ENCODE data around the gene CORIN. TPM values are rescaled to one million over a fixed set of nuclear protein-coding genes. Genes with fewer than 3 reads are reported as not detected.
A peak's percentile ranks its signal among the peaks of the same experiment; 100 is the strongest.
"Not testable (repeated sequence)": the region's sequence is repeated elsewhere in the genome, so short reads cannot be mapped to it uniquely, and the experiment has no call there.

The CORIN gene
- polyA plus RNA-seq, 4 donors, result 0.04 to 0.16 TPM; not detected in 2

DNA sequence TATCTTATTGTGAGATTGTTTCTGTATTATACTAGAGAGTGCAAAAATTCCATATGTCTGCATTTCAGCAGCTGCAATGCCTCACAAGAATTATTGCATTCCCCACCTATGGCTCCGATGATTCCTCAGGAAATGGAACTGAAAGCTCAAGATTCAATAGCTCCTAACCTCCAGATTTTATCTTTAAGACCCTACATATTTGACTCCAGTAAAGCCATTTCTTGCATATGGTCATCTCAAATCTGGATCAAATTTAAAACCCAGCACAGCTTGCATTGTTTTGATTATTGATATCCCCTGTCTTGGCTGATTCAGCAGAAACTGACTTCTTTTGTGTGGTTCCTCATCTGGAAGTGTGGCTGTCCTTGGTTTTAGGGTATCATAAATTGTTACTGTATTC, 142.6 kb downstream of the CORIN start:
- FAIRE-seq (no peak), DNase-seq (no peak)
- Histone ChIP-seq H3K4me1 (ENCODE audit: control insufficient read depth in 3 of 3, insufficient read depth in 2 of 3, low read depth in 1 of 3, low read length in 2 of 3) (no peaks in the 10 kb centered on the region), H3K27ac (ENCODE audit: low read depth in 1 of 3, low read length in 2 of 3) (no peak overlapping the region), H3K4me3 (ENCODE audit: low read depth in 1 of 3, low read length in 3 of 3) (no peak overlapping the region), H3K27me3 (ENCODE audit: control insufficient read depth in 3 of 3, insufficient read depth in 3 of 3, low read length in 3 of 3) (peaks cover 0 to 8% (median 2%) of the 10 kb centered on the region in 3 donors), H3K9me3 (ENCODE audit: control insufficient read depth in 2 of 2, insufficient read depth in 1 of 2, low read depth in 1 of 2, low read length in 1 of 2) (no peaks in the 10 kb centered on the region), H3K36me3 (ENCODE audit: control insufficient read depth in 3 of 3, insufficient read depth in 2 of 3, low read depth in 1 of 3, low read length in 3 of 3) (no peaks in the 10 kb centered on the region)
- 78 to 88% (median 84%) methylated on average over 1 of the region's 1 CpG for WGBS, 3 donors

DNA sequence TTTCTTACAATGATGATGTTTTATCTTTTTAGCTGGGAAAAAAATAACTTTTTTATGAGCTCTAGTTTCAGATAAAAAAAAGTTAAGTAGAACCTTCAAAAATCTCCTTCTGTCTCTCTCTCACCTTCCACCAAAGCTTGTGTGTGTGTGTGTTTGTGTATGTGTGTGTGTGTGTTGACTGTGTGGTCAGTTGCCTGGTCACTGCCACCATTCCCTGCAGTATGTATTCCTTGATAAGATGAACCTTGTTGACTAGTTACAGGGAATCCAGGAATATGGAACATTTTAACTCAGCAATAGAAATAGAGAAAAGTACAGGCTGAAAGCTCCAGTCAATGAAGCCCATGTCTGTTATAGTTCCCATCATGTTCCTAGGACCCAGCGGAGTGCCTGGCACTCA, 143.5 kb downstream of the CORIN start:
- Histone ChIP-seq H3K9me3 (ENCODE audit: control insufficient read depth in 2 of 2, insufficient read depth in 1 of 2, low read depth in 1 of 2, low read length in 1 of 2) (no peaks in the 10 kb centered on the region), H3K27ac (ENCODE audit: low read depth in 1 of 3, low read length in 2 of 3) (no peak overlapping the region), H3K4me1 (ENCODE audit: control insufficient read depth in 3 of 3, insufficient read depth in 2 of 3, low read depth in 1 of 3, low read length in 2 of 3) (no peaks in the 10 kb centered on the region), H3K36me3 (ENCODE audit: control insufficient read depth in 3 of 3, insufficient read depth in 2 of 3, low read depth in 1 of 3, low read length in 3 of 3) (no peaks in the 10 kb centered on the region), H3K4me3 (ENCODE audit: low read depth in 1 of 3, low read length in 3 of 3) (no peak overlapping the region), H3K27me3 (ENCODE audit: control insufficient read depth in 3 of 3, insufficient read depth in 3 of 3, low read length in 3 of 3) (peaks cover 0 to 8% (median 2%) of the 10 kb centered on the region in 3 donors)
- no peak for DNase-seq
- FAIRE-seq, result no peak
- 85 to 95% (median 95%) methylated on average over 1 of the region's 1 CpG for WGBS, 3 donors

DNA sequence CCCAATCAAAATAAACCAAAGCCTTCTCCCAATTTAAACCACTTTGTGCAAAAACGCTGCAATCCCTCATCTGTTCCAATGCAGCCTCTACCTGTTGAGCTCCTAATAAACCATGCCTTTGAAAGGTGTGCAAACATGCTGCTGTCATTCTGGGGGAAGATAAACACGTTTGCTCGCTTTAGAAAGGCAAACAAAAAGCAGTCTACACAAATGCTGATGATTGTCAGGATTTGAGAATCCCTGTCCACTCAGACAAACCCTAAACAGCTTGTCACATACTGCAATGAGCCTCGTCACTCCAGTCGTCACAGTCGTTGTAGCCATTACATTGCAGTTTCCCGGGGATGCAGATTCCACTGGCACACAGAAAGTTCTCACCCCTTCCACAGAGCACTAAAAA, 145.2 kb downstream of the CORIN start:
- no peak overlapping the region for H3K27ac ChIP-seq (ENCODE audit: low read depth in 1 of 3, low read length in 2 of 3)

DNA sequence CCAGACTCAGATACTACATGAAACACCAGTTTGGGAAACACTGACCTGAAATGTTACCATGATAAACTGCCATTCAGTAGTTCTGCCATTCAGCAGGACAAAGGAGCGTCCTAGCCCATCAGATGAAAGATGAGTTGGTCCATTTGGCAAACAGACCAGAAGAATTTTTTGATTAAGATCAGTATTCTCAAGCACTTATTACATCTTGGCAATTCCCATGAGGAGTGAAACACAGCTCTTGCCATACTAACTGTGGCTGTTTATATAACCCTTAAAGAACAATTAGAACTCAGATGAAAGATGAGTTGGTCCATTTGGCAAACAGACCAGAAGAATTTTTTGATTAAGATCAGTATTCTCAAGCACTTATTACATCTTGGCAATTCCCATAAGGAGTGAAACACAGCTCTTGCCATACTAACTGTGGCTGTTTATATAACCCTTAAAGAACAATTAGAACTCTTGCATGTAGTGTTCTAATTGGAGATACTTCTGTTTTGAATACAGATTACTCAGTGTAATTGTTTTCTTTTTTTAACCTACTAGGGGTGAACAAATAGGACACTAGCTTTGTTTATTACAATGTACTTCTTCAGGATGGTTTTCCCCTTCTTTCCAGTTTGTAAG, 146.0 kb downstream of the CORIN start:
- not testable (repeated sequence) for H3K27ac ChIP-seq (ENCODE audit: low read depth in 1 of 3, low read length in 2 of 3); H3K36me3 ChIP-seq (ENCODE audit: control insufficient read depth in 3 of 3, insufficient read depth in 2 of 3, low read depth in 1 of 3, low read length in 3 of 3); H3K4me3 ChIP-seq (ENCODE audit: low read depth in 1 of 3, low read length in 3 of 3); H3K27me3 ChIP-seq (ENCODE audit: control insufficient read depth in 3 of 3, insufficient read depth in 3 of 3, low read length in 3 of 3); H3K9me3 ChIP-seq (ENCODE audit: control insufficient read depth in 2 of 2, insufficient read depth in 1 of 2, low read depth in 1 of 2, low read length in 1 of 2); DNase-seq; H3K4me1 ChIP-seq (ENCODE audit: control insufficient read depth in 3 of 3, insufficient read depth in 2 of 3, low read depth in 1 of 3, low read length in 2 of 3); FAIRE-seq
- 56 to 81% (median 81%) methylated on average over 1 of the region's 1 CpG for WGBS, 3 donors

More for the DNA sequence above, 145.2 kb downstream of the CORIN start:
- no peak for FAIRE-seq
- Histone ChIP-seq H3K36me3 (ENCODE audit: control insufficient read depth in 3 of 3, insufficient read depth in 2 of 3, low read depth in 1 of 3, low read length in 3 of 3) (no peaks in the 10 kb centered on the region), H3K27me3 (ENCODE audit: control insufficient read depth in 3 of 3, insufficient read depth in 3 of 3, low read length in 3 of 3) (peaks cover 0 to 8% (median 2%) of the 10 kb centered on the region in 3 donors), H3K9me3 (ENCODE audit: control insufficient read depth in 2 of 2, insufficient read depth in 1 of 2, low read depth in 1 of 2, low read length in 1 of 2) (no peaks in the 10 kb centered on the region), H3K4me1 (ENCODE audit: control insufficient read depth in 3 of 3, insufficient read depth in 2 of 3, low read depth in 1 of 3, low read length in 2 of 3) (no peaks in the 10 kb centered on the region), H3K4me3 (ENCODE audit: low read depth in 1 of 3, low read length in 3 of 3) (no peak overlapping the region)
- 29 to 44% (median 36%) methylated on average over 7 of the region's 7 CpGs for WGBS, 3 donors
- DNase-seq, result no peak

DNA sequence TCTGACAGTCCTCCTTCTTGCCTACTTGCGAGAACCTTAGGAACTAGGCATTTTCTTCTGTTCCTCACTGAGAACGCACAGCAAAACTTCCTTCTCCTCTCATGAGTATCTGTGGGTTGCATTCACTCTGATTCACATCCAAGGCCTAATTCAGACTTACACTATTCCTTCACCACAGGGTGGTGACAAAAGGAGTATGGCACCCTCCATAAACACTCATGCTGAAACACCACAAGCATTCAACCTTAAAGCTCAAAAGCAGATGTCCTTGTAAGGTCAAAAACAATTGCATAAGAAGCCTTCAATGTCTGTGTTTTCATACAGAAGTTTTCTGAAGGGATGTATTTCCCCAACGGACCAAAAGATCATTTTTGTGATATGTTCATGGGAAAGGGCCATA, 147.3 kb downstream of the CORIN start:
- 79 to 82% (median 82%) methylated on average over 3 of the region's 3 CpGs for WGBS, 3 donors
- Histone ChIP-seq H3K9me3 (ENCODE audit: control insufficient read depth in 2 of 2, insufficient read depth in 1 of 2, low read depth in 1 of 2, low read length in 1 of 2) (no peaks in the 10 kb centered on the region), H3K36me3 (ENCODE audit: control insufficient read depth in 3 of 3, insufficient read depth in 2 of 3, low read depth in 1 of 3, low read length in 3 of 3) (no peaks in the 10 kb centered on the region), H3K4me3 (ENCODE audit: low read depth in 1 of 3, low read length in 3 of 3) (no peak overlapping the region), H3K4me1 (ENCODE audit: control insufficient read depth in 3 of 3, insufficient read depth in 2 of 3, low read depth in 1 of 3, low read length in 2 of 3) (no peaks in the 10 kb centered on the region), H3K27ac (ENCODE audit: low read depth in 1 of 3, low read length in 2 of 3) (no peak overlapping the region), H3K27me3 (ENCODE audit: control insufficient read depth in 3 of 3, insufficient read depth in 3 of 3, low read length in 3 of 3) (peaks cover 0 to 8% (median 2%) of the 10 kb centered on the region in 3 donors)
- DNase-seq (no peak), FAIRE-seq (no peak)

DNA sequence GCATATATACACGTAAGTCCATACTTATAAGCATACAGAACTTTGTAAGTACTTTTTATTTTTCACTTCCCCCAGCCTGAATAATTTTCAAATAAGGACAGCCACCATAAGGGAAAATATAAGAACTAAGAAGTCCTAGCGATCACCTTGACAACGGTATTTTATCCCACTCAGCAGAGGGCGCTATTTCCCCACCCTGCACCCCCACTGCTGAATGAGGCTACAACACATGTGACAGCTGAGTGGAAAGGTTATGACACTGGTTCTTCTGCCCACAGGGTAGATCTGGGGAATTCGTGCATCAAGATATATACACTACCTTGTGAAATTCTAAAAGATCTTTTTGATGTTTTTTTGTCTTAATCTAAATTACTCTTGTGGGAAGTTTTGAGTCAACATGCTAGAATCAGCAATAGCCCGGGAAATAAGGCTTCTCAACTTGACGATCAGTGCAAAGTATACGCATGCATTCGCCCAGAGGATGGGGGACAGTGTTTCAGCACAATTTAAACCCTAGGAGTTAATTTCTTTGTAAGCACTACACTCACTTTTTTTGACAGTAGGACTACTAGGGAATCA, 151.5 kb downstream of the CORIN start:
- Histone ChIP-seq H3K4me3 (ENCODE audit: low read depth in 1 of 3, low read length in 3 of 3) (no peak overlapping the region), H3K9me3 (ENCODE audit: control insufficient read depth in 2 of 2, insufficient read depth in 1 of 2, low read depth in 1 of 2, low read length in 1 of 2) (no peaks in the 10 kb centered on the region), H3K27ac (ENCODE audit: low read depth in 1 of 3, low read length in 2 of 3) (no peak overlapping the region), H3K4me1 (ENCODE audit: control insufficient read depth in 3 of 3, insufficient read depth in 2 of 3, low read depth in 1 of 3, low read length in 2 of 3) (no peaks in the 10 kb centered on the region), H3K27me3 (ENCODE audit: control insufficient read depth in 3 of 3, insufficient read depth in 3 of 3, low read length in 3 of 3) (peaks cover 2 to 8% (median 2%) of the 10 kb centered on the region in 3 donors), H3K36me3 (ENCODE audit: control insufficient read depth in 3 of 3, insufficient read depth in 2 of 3, low read depth in 1 of 3, low read length in 3 of 3) (no peaks in the 10 kb centered on the region)
- peak; percentile 56 to 66 for DNase-seq
- 41 to 52% (median 44%) methylated on average over 9 of the region's 9 CpGs for WGBS, 3 donors
- FAIRE-seq, result no peak

DNA sequence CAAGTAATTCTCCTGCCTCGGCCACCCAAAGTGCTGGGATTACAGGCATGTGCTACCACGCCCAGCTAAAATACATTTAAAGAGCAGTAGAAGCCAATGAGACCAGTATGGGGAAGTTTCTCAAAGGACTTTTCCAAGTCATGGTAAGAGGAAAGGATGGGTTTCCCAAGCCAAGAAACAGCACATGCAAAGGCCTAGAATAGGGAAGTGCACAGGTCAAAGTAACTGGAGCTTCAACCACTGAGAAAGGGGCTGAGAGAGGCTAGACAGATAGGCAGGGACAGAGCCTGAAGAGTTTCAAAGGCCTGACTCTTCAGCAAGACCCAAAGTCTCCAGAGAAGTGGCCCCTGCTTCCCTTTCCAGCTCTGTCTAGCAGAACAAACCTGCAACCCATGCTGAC, 162.1 kb downstream of the CORIN start:
- FAIRE-seq (no peak), DNase-seq (no peak)
- no peak overlapping the region for H3K4me3 ChIP-seq (ENCODE audit: low read depth in 1 of 3, low read length in 3 of 3)
- 78 to 85% (median 79%) methylated on average over 2 of the region's 2 CpGs for WGBS, 3 donors
- H3K9me3 ChIP-seq (ENCODE audit: control insufficient read depth in 2 of 2, insufficient read depth in 1 of 2, low read depth in 1 of 2, low read length in 1 of 2), result no peaks in the 10 kb centered on the region
- no peak overlapping the region for H3K27ac ChIP-seq (ENCODE audit: low read depth in 1 of 3, low read length in 2 of 3)
- H3K36me3 ChIP-seq (ENCODE audit: control insufficient read depth in 3 of 3, insufficient read depth in 2 of 3, low read depth in 1 of 3, low read length in 3 of 3), result no peaks in the 10 kb centered on the region
- H3K4me1 ChIP-seq (ENCODE audit: control insufficient read depth in 3 of 3, insufficient read depth in 2 of 3, low read depth in 1 of 3, low read length in 2 of 3), result no peaks in the 10 kb centered on the region
- no peaks in the 10 kb centered on the region for H3K27me3 ChIP-seq (ENCODE audit: control insufficient read depth in 3 of 3, insufficient read depth in 3 of 3, low read length in 3 of 3)

DNA sequence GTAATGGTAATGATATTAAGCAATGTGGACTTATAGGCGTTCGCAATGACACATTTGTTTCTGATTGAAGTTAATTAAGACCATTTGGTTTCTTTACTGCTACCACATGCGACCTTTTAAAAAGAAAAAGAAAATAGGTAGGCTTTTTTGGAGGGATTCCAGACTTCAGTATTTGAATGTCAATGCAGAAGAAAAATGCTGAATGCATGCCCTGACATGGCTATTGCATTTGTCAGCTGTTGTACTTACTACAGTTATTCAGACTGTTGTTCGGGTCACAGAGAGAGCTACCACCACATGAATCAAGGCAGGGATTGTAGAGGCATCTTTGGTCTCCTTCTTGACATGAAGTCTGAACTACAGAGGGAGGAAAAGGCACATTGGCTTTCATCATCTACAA, 163.7 kb downstream of the CORIN start:
- H3K36me3 ChIP-seq (ENCODE audit: control insufficient read depth in 3 of 3, insufficient read depth in 2 of 3, low read depth in 1 of 3, low read length in 3 of 3), result no peaks in the 10 kb centered on the region
- 74 to 87% (median 84%) methylated on average over 4 of the region's 4 CpGs for WGBS, 3 donors
- no peak overlapping the region for H3K4me3 ChIP-seq (ENCODE audit: low read depth in 1 of 3, low read length in 3 of 3)
- no peaks in the 10 kb centered on the region for H3K4me1 ChIP-seq (ENCODE audit: control insufficient read depth in 3 of 3, insufficient read depth in 2 of 3, low read depth in 1 of 3, low read length in 2 of 3)
- no peaks in the 10 kb centered on the region for H3K27me3 ChIP-seq (ENCODE audit: control insufficient read depth in 3 of 3, insufficient read depth in 3 of 3, low read length in 3 of 3)
- H3K27ac ChIP-seq (ENCODE audit: low read depth in 1 of 3, low read length in 2 of 3), result no peak overlapping the region
- FAIRE-seq, result no peak
- H3K9me3 ChIP-seq (ENCODE audit: control insufficient read depth in 2 of 2, insufficient read depth in 1 of 2, low read depth in 1 of 2, low read length in 1 of 2), result no peaks in the 10 kb centered on the region
- no peak for DNase-seq

DNA sequence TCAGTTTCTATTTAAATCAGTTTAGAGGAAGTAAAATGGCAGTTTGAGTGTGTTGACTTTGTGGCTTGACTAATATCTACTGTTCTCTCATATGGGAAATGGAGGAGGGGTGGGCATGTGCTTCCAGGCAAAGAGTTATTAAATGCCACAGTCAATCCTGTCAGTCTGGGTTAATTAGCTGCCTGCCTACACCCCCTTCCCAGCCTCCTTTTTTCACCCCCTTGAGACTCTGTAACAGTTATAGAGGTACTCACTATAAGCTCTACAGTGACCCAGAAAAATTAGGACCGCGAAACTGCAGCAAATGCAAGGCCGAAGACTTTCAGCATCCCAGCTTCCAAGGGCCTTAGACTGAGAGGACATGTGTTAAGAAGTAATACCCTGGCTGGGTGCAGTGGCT, 165.2 kb downstream of the CORIN start:
- 76 to 97% (median 97%) methylated on average over 3 of the region's 3 CpGs for WGBS, 3 donors

More for the DNA sequence above, 165.2 kb downstream of the CORIN start:
- no peak for DNase-seq
- Histone ChIP-seq H3K27ac (ENCODE audit: low read depth in 1 of 3, low read length in 2 of 3) (no peak overlapping the region), H3K9me3 (ENCODE audit: control insufficient read depth in 2 of 2, insufficient read depth in 1 of 2, low read depth in 1 of 2, low read length in 1 of 2) (no peaks in the 10 kb centered on the region), H3K4me3 (ENCODE audit: low read depth in 1 of 3, low read length in 3 of 3) (no peak overlapping the region), H3K27me3 (ENCODE audit: control insufficient read depth in 3 of 3, insufficient read depth in 3 of 3, low read length in 3 of 3) (no peaks in the 10 kb centered on the region), H3K36me3 (ENCODE audit: control insufficient read depth in 3 of 3, insufficient read depth in 2 of 3, low read depth in 1 of 3, low read length in 3 of 3) (no peaks in the 10 kb centered on the region), H3K4me1 (ENCODE audit: control insufficient read depth in 3 of 3, insufficient read depth in 2 of 3, low read depth in 1 of 3, low read length in 2 of 3) (no peaks in the 10 kb centered on the region)
- no peak for FAIRE-seq
